Panc1 (cell line): ENCODE measurements around the gene CYP27C1.

Source experiments
- CTCF ChIP-seq: fragments of 450-650 bp; IDR thresholded peaks from 2 replicates; pipeline ENCODE4 v1.5.1; 2017; ENCODE audit warnings: mild to moderate bottlenecking
- POLR2AphosphoS5 ChIP-seq: IDR thresholded peaks from 2 replicates; pipeline ENCODE4 v1.6.1; 2012; ENCODE audit warnings: mild to moderate bottlenecking, low read depth, low read length, moderate library complexity
- REST ChIP-seq, 2 experiments: IDR thresholded peaks; 2 replicates each; pipeline ENCODE4 v1.6.1; 2011 to 2012; ENCODE audit warnings: low read depth in 2 of 2, control low read depth in 1 of 2, low read length in 1 of 2, mild to moderate bottlenecking in 1 of 2, moderate library complexity in 1 of 2; ENCODE audit not compliant: insufficient read depth in 1 of 2
- SIN3A ChIP-seq: IDR thresholded peaks from 2 replicates; pipeline ENCODE4 v1.6.1; 2012; ENCODE audit warnings: low read depth, mild to moderate bottlenecking, low read length, moderate library complexity, borderline replicate concordance; ENCODE audit not compliant: insufficient read depth
- TCF7L2 ChIP-seq: IDR thresholded peaks from 2 replicates; pipeline ENCODE4 v1.6.1; 2011; ENCODE audit warnings: mild to moderate bottlenecking, low read depth, low read length, inconsistent platforms

GRCh38 chr2:127226520-127227263, 6.6 kb upstream of the CYP27C1 start:
- TF ChIP-seq REST (IDR thresholded peaks at IDR 0.05; ENCODE audit: insufficient read depth in 1 of 2, low read depth in 2 of 2, low read length in 1 of 2) (no peak), CTCF (no peak), POLR2AphosphoS5 (peak; percentile 64; the same call in 1 of the 2 replicates), TCF7L2 (peak; percentile 19; the same call in 1 of the 2 replicates), SIN3A (no peak)
